GM12872 (cell line): ENCODE measurements around the gene FBXO42.
A peak's percentile ranks its signal among the peaks of the same experiment; 100 is the strongest.

Experiments
- TF ChIP-seq, protein P1 (sequence below): IDR thresholded peaks from 3 replicates; pipeline ENCODE4 v1.5.1; 2011; ENCODE audit warnings: low read depth, mild to moderate bottlenecking, low read length, moderate library complexity; ENCODE audit not compliant: insufficient read depth

FBXO42 gene

GRCh38 chr1:16207318-16208269, 144.7 kb downstream of the FBXO42 start:
- TF ChIP-seq, protein P1, sequence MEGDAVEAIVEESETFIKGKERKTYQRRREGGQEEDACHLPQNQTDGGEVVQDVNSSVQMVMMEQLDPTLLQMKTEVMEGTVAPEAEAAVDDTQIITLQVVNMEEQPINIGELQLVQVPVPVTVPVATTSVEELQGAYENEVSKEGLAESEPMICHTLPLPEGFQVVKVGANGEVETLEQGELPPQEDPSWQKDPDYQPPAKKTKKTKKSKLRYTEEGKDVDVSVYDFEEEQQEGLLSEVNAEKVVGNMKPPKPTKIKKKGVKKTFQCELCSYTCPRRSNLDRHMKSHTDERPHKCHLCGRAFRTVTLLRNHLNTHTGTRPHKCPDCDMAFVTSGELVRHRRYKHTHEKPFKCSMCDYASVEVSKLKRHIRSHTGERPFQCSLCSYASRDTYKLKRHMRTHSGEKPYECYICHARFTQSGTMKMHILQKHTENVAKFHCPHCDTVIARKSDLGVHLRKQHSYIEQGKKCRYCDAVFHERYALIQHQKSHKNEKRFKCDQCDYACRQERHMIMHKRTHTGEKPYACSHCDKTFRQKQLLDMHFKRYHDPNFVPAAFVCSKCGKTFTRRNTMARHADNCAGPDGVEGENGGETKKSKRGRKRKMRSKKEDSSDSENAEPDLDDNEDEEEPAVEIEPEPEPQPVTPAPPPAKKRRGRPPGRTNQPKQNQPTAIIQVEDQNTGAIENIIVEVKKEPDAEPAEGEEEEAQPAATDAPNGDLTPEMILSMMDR, result no peak

- TF ChIP-seq, protein P1, result no peak
Measured at GRCh38 chr1:16206547-16207317, 145.5 kb downstream of the FBXO42 start.

GRCh38 chr1:16205891-16206546, 146.3 kb downstream of the FBXO42 start:
- TF ChIP-seq, protein P1, result no peak

GRCh38 chr1:16205334-16205671, 147.0 kb downstream of the FBXO42 start:
- TF ChIP-seq, protein P1, result no peak

- TF ChIP-seq, protein P1, result peak; percentile 56
Measured at GRCh38 chr1:16204634-16205333, 147.5 kb downstream of the FBXO42 start.

DNA sequence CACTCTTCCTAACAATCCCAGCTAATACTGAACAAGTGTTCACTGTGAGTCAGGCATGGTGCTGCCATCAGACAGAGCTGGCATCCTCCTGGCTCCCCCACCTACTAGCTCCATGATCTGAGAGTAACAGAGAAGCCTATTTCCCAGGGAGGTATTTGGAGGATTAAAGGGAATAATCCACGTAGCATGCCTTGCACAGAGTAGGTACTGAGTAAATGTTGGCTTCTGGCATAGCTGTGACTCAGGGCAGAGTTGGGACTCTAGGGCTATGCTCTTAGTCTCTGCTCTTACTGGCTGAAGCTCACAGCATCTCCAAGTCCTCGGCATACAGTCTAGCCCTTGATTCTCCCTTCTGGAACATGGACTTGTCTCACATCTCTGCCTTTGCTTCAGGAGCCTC, 148.1 kb downstream of the FBXO42 start:
- TF ChIP-seq, protein P1, result no peak

- TF ChIP-seq, protein P1, result no peak
Measured at GRCh38 chr1:16203550-16203949, 148.7 kb downstream of the FBXO42 start.
